ENCODE data around the gene UBXN2A. TPM values are rescaled to one million over a fixed set of nuclear protein-coding genes. Genes with fewer than 3 reads are reported as not detected.
A peak's percentile ranks its signal among the peaks of the same experiment; 100 is the strongest.

Gene UBXN2A
- total and polyA plus RNA-seq, 2 of the 8 experiments (the other 6 are each of a cell fraction or from before 2014, with no cell fraction given), result 3.6 to 20.4 TPM

- Histone ChIP-seq H4K5ac (ENCODE audit: insufficient read length, low read depth, low read length) (no peak overlapping the region), H2AFZ (ENCODE audit: low read length) (no peak overlapping the region), H3K36me3 (ENCODE audit: control insufficient read depth in 2 of 4, insufficient read depth in 4 of 4, low read length in 3 of 4) (no peaks in the 10 kb centered on the region), H3K4me3 (ENCODE audit: extremely low read depth in 1 of 4, insufficient read depth in 2 of 4, low read depth in 3 of 4, low read length in 4 of 4) (no peak overlapping the region), H3K23me2 (ENCODE audit: low read depth, low read length) (no peaks in the 10 kb centered on the region), H2AK5ac (ENCODE audit: low read depth, low read length) (peak overlapping the region; percentile 5; the same call in 1 of the 2 replicates), H3K4me1 (replicated peaks in 1 of 4; ENCODE audit: control insufficient read depth in 3 of 4, insufficient read depth in 4 of 4, low read length in 3 of 4) (peaks cover 0 to 28% (median 4%) of the 10 kb centered on the region in 4 experiments; a peak in 5 of 7 replicates), H2BK120ac (replicated peaks; ENCODE audit: low read depth, low read length) (no peak overlapping the region), H2BK20ac (ENCODE audit: low read length) (no peak overlapping the region), H3K9me3 (ENCODE audit: insufficient read depth in 2 of 2, low read depth in 1 of 2, low read length in 1 of 2) (no peaks in the 10 kb centered on the region), H3K23ac (ENCODE audit: insufficient read length) (no peak overlapping the region), H3K27ac (ENCODE audit: low read depth, low read length) (no peak overlapping the region), H3K79me1 (ENCODE audit: low read depth, low read length) (no peaks in the 10 kb centered on the region), H2BK12ac (ENCODE audit: low read depth, low read length) (peak overlapping the region; percentile 62; the same call in 1 of the 2 replicates), H2BK15ac (ENCODE audit: low read length) (peak overlapping the region; percentile 72; the same call in 1 of the 2 replicates), H3K56ac (replicated peaks; ENCODE audit: insufficient read length, low read depth, low read length) (no peak overlapping the region), H2BK5ac (ENCODE audit: low read depth, low read length) (0 out of 2 replicates have a peak overlapping the region, but pooled peaks have one; percentile 15), H3K14ac (ENCODE audit: insufficient read length) (no peak overlapping the region), H3K18ac (ENCODE audit: extremely low read depth, low read length) (no peak overlapping the region; the same call in 1 of the 2 replicates), H3K4me2 (ENCODE audit: insufficient read depth in 1 of 2, low read depth in 2 of 2, low read length in 2 of 2) (no peak overlapping the region), H3K79me2 (ENCODE audit: control insufficient read depth in 1 of 2, insufficient read depth in 2 of 2, low read length in 2 of 2) (no peaks in the 10 kb centered on the region), H3K27me3 (replicated peaks in 1 of 4; ENCODE audit: control insufficient read depth in 3 of 4, extremely low read depth in 1 of 4, insufficient read depth in 3 of 4, low read length in 3 of 4) (peaks cover 0 to 1% (median 0%) of the 10 kb centered on the region in 4 experiments; a peak in 2 of 7 replicates), H3K9ac (replicated peaks in 1 of 4; ENCODE audit: extremely low read depth in 1 of 4, low read depth in 3 of 4, low read length in 3 of 4) (no peak overlapping the region), H4K8ac (ENCODE audit: extremely low read depth, insufficient read depth, low read length) (peak overlapping the region; percentile 69), H4K91ac (replicated peaks; ENCODE audit: insufficient read length, low read length) (no peak overlapping the region), H3K4ac (replicated peaks; ENCODE audit: insufficient read length, low read depth, low read length) (no peak overlapping the region), H4K20me1 (replicated peaks in 1 of 2; ENCODE audit: control insufficient read depth in 1 of 2, insufficient read depth in 2 of 2, low read length in 2 of 2) (no peaks in the 10 kb centered on the region)
- ChIA-PET POLR2A (ENCODE audit: partially characterized antibody) (interaction anchor here (1.0 to 2.3 kb wide), 4 partner anchors 11 to 109 kb away, joined by 3 to 9 read pairs (median 6); partner anchors contain the start of gene ATAD2B), CTCF (ENCODE audit: partially characterized antibody) (interaction anchor here (1.1 to 1.2 kb wide), 2 partner anchors 10 to 44 kb away, joined by 4 to 5 read pairs; no protein-coding TSS in a partner anchor)
- no peak for DNase-seq (ENCODE audit: low read depth in 1 of 2, low spot score in 2 of 2)
- FAIRE-seq, result no peak
- WGBS, 2 experiments (ENCODE audit: extremely low coverage in 1 of 2, insufficient coverage in 1 of 2, insufficient read length in 1 of 2, insufficient replicate concordance in 2 of 2, low coverage in 1 of 2, low lambda C conversion rate in 2 of 2, missing lambda C conversion rate in 1 of 2), result 85% methylated on average over 9 of the region's 9 CpGs; no CpG with 5 or more reads in 1 of the 2 experiments
- no peak for TF ChIP-seq SP4 (IDR thresholded peaks at IDR 0.05; ENCODE audit: low read length)
- TF ChIP-seq SIX5 (IDR thresholded peaks at IDR 0.05; ENCODE audit: low read depth, low read length), result no peak
- TF ChIP-seq JUN (IDR thresholded peaks at IDR 0.05; ENCODE audit: low read depth, low read length), result no peak
- TF ChIP-seq ATF3 (IDR thresholded peaks at IDR 0.05; ENCODE audit: insufficient read depth, low read depth, low read length), result no peak
- no peak for TF ChIP-seq ATF2 (IDR thresholded peaks at IDR 0.05; ENCODE audit: low read length)
- no peak for TF ChIP-seq E2F6 (IDR thresholded peaks at IDR 0.05)
- TF ChIP-seq PHF8 (conservative IDR thresholded peaks at IDR 0.05; ENCODE audit: low read depth, low read length), result no peak
- TF ChIP-seq SIRT6 (IDR thresholded peaks at IDR 0.05; ENCODE audit: low read length), result no peak
- no peak for TF ChIP-seq SIN3A (conservative IDR thresholded peaks at IDR 0.05 in 1 of 2, IDR thresholded peaks at IDR 0.05 in 1 of 2; ENCODE audit: low read depth in 1 of 2, low read length in 2 of 2)
- TF ChIP-seq TCF12 (IDR thresholded peaks at IDR 0.05; ENCODE audit: low read depth, low read length), result no peak
These were observed 76.1 kb downstream of the UBXN2A start for GRCh38 chr2:24016376-24016761.

Data from H1 (cell line).